ENCODE measurements around the gene RASAL1. TPM values are rescaled to one million over a fixed set of nuclear protein-coding genes. Genes with fewer than 3 reads are reported as not detected.
A peak's percentile ranks its signal among the peaks of the same experiment; 100 is the strongest.

RASAL1 gene
- polyA plus RNA-seq, 3 donors, result not detected

DNA sequence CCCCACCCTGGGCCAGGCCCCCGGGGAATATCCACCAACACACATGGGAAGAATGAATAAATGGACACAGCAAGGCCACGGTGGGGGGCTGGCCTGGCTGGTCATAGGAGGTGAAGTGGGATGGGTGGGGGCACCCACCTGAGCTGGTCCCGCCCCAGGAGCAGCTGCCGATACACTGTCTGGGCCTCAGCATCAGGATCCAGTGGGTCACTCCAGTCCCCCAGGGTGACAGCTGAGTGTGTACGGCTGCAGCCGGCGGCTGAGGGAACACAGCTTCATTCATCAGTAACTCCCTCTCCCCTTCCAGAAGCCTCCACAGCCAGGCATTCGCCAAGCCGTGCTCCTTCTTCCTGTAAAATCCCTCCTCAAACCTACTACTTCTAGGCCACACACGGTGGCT, 33.8 kb downstream of the RASAL1 start:
- Histone ChIP-seq H4K20me1 (ENCODE audit: insufficient read depth, low read length) (no peaks in the 10 kb centered on the region), H3K27ac (ENCODE audit: low read depth in 1 of 2, low read length in 2 of 2) (no peak overlapping the region), H3K79me2 (ENCODE audit: insufficient read depth, low read length) (no peaks in the 10 kb centered on the region), H2AFZ (ENCODE audit: insufficient read depth, low read depth, low read length, poor library complexity, severe bottlenecking) (no peak overlapping the region), H3K4me1 (ENCODE audit: control insufficient read depth in 1 of 2, insufficient read depth in 2 of 2, low read length in 2 of 2) (peaks cover 0 to 4% of the 10 kb centered on the region in 2 donors), H3K27me3 (ENCODE audit: control insufficient read depth in 2 of 2, insufficient read depth in 2 of 2, low read length in 2 of 2) (peaks cover 0 to 5% of the 10 kb centered on the region in 2 donors), H3K9me3 (replicated peaks in 1 of 2; ENCODE audit: control insufficient read depth in 1 of 2, insufficient read depth in 1 of 2, low read length in 2 of 2) (no peaks in the 10 kb centered on the region), H3K36me3 (replicated peaks in 1 of 2; ENCODE audit: control insufficient read depth in 1 of 2, insufficient read depth in 2 of 2, low read length in 2 of 2) (no peaks in the 10 kb centered on the region), H3K4me2 (replicated peaks; ENCODE audit: extremely low read depth, low read length, poor library complexity, severe bottlenecking) (no peak overlapping the region), H3K9ac (ENCODE audit: insufficient read depth, low read length, poor library complexity, severe bottlenecking) (no peak overlapping the region), H3K4me3 (replicated peaks in 1 of 3; ENCODE audit: low read depth in 2 of 3, low read length in 3 of 3) (no peak overlapping the region)
- Mint-ChIP-seq H3K4me1 (peaks cover 11% of the 10 kb centered on the region), H3K27me3 (ENCODE audit: low read depth in 3 of 3) (peaks cover 10 to 22% (median 16%) of the 10 kb centered on the region in 3 donors), H3K9me3 (peaks cover 0 to 7% (median 0%) of the 10 kb centered on the region in 7 donors), H3K36me3 (no peaks in the 10 kb centered on the region), H3K4me3 (peak overlapping the region in 1 of 2 donors; percentile 21), H3K27ac (no peak overlapping the region)
- DNase-seq, result no peak
- 91% methylated on average over 7 of the region's 10 CpGs for WGBS (ENCODE audit: insufficient coverage)
- TF ChIP-seq CTCF (IDR thresholded peaks at IDR 0.05), result no peak
- intact Hi-C loops (cut with micrococcal nuclease), result no loop called here

DNA sequence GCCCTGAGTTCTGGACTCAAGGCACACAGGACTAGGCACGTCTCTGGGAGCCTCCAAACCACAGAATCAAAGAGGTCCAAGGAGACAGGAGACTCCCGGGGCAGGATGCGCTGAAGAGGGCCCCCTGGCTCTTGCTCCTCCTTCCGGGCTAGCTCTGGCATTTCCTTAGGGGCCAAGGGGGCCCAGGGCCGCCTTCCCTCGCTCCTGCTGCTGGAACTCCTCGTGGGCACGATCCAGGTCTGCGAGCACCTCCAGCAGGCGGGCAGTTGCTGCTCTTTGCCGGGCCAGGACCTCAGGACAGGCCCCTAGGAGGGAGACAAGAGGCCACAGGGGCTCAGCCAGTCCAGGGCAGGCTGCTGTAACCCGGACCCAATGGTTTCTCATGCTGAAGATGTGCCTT, 35.8 kb downstream of the RASAL1 start:
- Histone ChIP-seq H3K79me2 (ENCODE audit: insufficient read depth, low read length) (no peaks in the 10 kb centered on the region), H3K27ac (ENCODE audit: low read depth in 1 of 2, low read length in 2 of 2) (no peak overlapping the region), H2AFZ (ENCODE audit: insufficient read depth, low read depth, low read length, poor library complexity, severe bottlenecking) (no peak overlapping the region), H3K9ac (ENCODE audit: insufficient read depth, low read length, poor library complexity, severe bottlenecking) (no peak overlapping the region), H3K9me3 (replicated peaks in 1 of 2; ENCODE audit: control insufficient read depth in 1 of 2, insufficient read depth in 1 of 2, low read length in 2 of 2) (no peaks in the 10 kb centered on the region), H3K4me1 (ENCODE audit: control insufficient read depth in 1 of 2, insufficient read depth in 2 of 2, low read length in 2 of 2) (peaks cover 0 to 4% of the 10 kb centered on the region in 2 donors), H4K20me1 (ENCODE audit: insufficient read depth, low read length) (no peaks in the 10 kb centered on the region), H3K4me3 (replicated peaks in 1 of 3; ENCODE audit: low read depth in 2 of 3, low read length in 3 of 3) (no peak overlapping the region), H3K4me2 (replicated peaks; ENCODE audit: extremely low read depth, low read length, poor library complexity, severe bottlenecking) (no peak overlapping the region), H3K27me3 (ENCODE audit: control insufficient read depth in 2 of 2, insufficient read depth in 2 of 2, low read length in 2 of 2) (peaks cover 0 to 5% of the 10 kb centered on the region in 2 donors), H3K36me3 (replicated peaks in 1 of 2; ENCODE audit: control insufficient read depth in 1 of 2, insufficient read depth in 2 of 2, low read length in 2 of 2) (no peaks in the 10 kb centered on the region)
- H3K9me3 Mint-ChIP-seq, result peaks cover 0 to 3% (median 0%) of the 10 kb centered on the region in 7 donors
- no peak for TF ChIP-seq CTCF (IDR thresholded peaks at IDR 0.05)
- H3K36me3 Mint-ChIP-seq, result no peaks in the 10 kb centered on the region
- intact Hi-C loops (cut with micrococcal nuclease), result no loop called here
- H3K4me3 Mint-ChIP-seq, result no peak overlapping the region
- peak overlapping the region in 1 of 7 donors; percentile 86 for H3K27ac Mint-ChIP-seq
- whole genome bisulfite sequencing (ENCODE audit: insufficient coverage), result 90% methylated on average over 11 of the region's 12 CpGs
- H3K4me1 Mint-ChIP-seq, result peaks cover 11% of the 10 kb centered on the region
- DNase-seq, result no peak
- H3K27me3 Mint-ChIP-seq (ENCODE audit: low read depth in 3 of 3), result peaks cover 11 to 18% (median 16%) of the 10 kb centered on the region in 3 donors
